Glomerular visceral epithelial cell (primary cell): Measurements from ENCODE around the gene FLT1.

Experiments
- DNase-seq: peaks from one replicate; pipeline ENCODE4 v3.0.0-alpha.2; 2016; ENCODE audit errors: extremely low spot score

Gene FLT1

GRCh38 chr13:28458051-28458450, 36.9 kb downstream of the FLT1 start:
- DNase-seq: no peak

GRCh38 chr13:28457521-28457920, 37.4 kb downstream of the FLT1 start:
- DNase-seq: no peak

- DNase-seq: no peak
Observed at GRCh38 chr13:28455580-28456194, 39.2 kb downstream of the FLT1 start.

GRCh38 chr13:28452755-28453154, 42.2 kb downstream of the FLT1 start:
- no peak for DNase-seq

- DNase-seq: no peak
Observed at GRCh38 chr13:28451482-28452217, 43.3 kb downstream of the FLT1 start.

GRCh38 chr13:28449826-28450773, 44.8 kb downstream of the FLT1 start:
- no peak for DNase-seq

- no peak for DNase-seq
Observed at GRCh38 chr13:28448651-28449358, 46.1 kb downstream of the FLT1 start.

- DNase-seq: no peak
Observed at GRCh38 chr13:28447989-28448388, 46.9 kb downstream of the FLT1 start.

GRCh38 chr13:28447206-28447605, 47.7 kb downstream of the FLT1 start:
- DNase-seq: no peak

GRCh38 chr13:28442839-28443238, 52.1 kb downstream of the FLT1 start:
- no peak for DNase-seq

- no peak for DNase-seq
Observed at GRCh38 chr13:28441529-28441928, 53.4 kb downstream of the FLT1 start.

GRCh38 chr13:28440774-28441504, 54.0 kb downstream of the FLT1 start:
- DNase-seq: no peak

GRCh38 chr13:28438598-28439334, 56.2 kb downstream of the FLT1 start:
- no peak for DNase-seq

GRCh38 chr13:28438067-28438466, 56.9 kb downstream of the FLT1 start:
- DNase-seq: no peak

- no peak for DNase-seq
Observed at GRCh38 chr13:28435917-28436316, 59.0 kb downstream of the FLT1 start.

GRCh38 chr13:28434926-28435325, 60.0 kb downstream of the FLT1 start:
- DNase-seq: no peak

- no peak for DNase-seq
Observed at GRCh38 chr13:28432816-28433560, 61.9 kb downstream of the FLT1 start.

- DNase-seq: no peak
Observed at GRCh38 chr13:28429685-28430290, 65.1 kb downstream of the FLT1 start.

- DNase-seq: no peak
Observed at GRCh38 chr13:28429096-28429495, 65.8 kb downstream of the FLT1 start.
